ENCODE measurements around the gene AGT.
"Not testable (repeated sequence)": the region's sequence is repeated elsewhere in the genome, so short reads cannot be mapped to it uniquely, and the experiment has no call there.

AGT gene

GRCh38 chr1:230706887-230707731, 6.8 kb downstream of the AGT start:
- no peak for DNase-seq (ENCODE audit: low read depth)

- DNase-seq (ENCODE audit: low read depth) = no peak
Observed at GRCh38 chr1:230706020-230706699, 7.8 kb downstream of the AGT start.

GRCh38 chr1:230705289-230706019, 8.5 kb downstream of the AGT start:
- no peak for DNase-seq (ENCODE audit: low read depth)

GRCh38 chr1:230704830-230705229, 9.1 kb downstream of the AGT start:
- DNase-seq (ENCODE audit: low read depth) = no peak

- DNase-seq (ENCODE audit: low read depth) = no peak
Observed at GRCh38 chr1:230703679-230704385, 10.1 kb downstream of the AGT start.

- no peak for DNase-seq (ENCODE audit: low read depth)
Observed at GRCh38 chr1:230702934-230703678, 10.8 kb downstream of the AGT start.

GRCh38 chr1:230701895-230702768, 11.8 kb downstream of the AGT start:
- DNase-seq (ENCODE audit: low read depth) = no peak

DNA sequence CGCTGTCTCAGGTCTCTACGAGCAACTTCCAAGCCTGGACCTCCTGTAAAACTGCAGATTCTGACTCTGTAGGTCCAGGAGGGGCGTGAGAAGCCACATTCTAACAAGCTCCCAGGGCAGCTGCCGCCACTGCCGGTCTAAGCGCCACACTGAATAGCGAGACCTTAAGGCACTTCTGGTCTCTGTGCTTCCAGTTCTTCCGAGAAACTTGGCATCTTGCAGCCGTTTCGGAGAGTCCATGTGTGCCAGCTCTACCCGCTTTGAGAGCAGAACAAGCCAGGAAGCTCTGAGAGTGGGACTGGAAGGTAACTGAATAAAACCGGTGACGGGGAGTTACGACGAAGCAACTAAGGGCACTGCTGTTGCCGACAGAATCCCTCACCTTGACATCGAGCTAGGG, 12.5 kb downstream of the AGT start:
- DNase-seq (ENCODE audit: low read depth) = no peak

DNA sequence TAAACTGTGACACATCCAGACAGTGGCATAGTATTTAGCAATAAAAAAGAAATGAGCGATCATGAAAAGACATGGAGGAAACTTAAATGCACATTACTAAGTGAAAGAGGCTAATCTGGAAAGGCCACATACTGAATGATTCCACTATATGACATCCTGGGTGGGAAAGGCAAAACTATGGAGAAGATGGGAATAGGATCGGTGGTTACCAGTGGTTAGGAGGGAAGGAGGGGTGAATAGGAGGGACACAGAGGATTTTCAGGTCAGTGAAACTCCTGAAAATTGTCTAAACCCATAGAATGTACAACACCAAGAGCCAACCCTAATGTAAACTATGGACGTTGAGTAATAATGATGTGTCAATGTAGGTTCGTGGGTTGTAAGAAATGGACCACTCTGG, 13.8 kb downstream of the AGT start:
- DNase-seq (ENCODE audit: low read depth) = no peak

DNA sequence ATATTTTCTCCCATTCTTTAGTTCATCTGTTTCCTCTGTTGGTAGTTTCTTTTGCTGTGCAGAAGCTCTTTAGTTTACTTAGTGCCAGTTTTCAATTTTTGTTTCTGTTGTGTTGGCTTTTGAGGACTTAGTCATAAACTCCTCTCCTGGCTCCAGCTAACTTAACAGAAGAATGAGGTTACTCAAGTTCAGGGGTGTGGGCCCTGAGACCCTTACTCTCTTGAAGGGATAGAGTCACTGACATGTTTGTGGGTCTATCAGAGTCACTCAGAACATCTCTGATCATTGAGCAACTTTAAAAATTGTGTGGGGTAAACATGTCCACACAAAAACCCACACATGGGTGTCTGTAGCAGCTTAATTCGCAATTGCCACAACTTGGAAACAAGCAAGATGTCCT, 14.2 kb downstream of the AGT start:
- no peak for DNase-seq (ENCODE audit: low read depth)

- not testable (repeated sequence) for DNase-seq (ENCODE audit: low read depth)
Observed at GRCh38 chr1:230698964-230699363, 15.0 kb downstream of the AGT start.

GRCh38 chr1:230698130-230698529, 15.8 kb downstream of the AGT start:
- DNase-seq (ENCODE audit: low read depth) = no peak

DNA sequence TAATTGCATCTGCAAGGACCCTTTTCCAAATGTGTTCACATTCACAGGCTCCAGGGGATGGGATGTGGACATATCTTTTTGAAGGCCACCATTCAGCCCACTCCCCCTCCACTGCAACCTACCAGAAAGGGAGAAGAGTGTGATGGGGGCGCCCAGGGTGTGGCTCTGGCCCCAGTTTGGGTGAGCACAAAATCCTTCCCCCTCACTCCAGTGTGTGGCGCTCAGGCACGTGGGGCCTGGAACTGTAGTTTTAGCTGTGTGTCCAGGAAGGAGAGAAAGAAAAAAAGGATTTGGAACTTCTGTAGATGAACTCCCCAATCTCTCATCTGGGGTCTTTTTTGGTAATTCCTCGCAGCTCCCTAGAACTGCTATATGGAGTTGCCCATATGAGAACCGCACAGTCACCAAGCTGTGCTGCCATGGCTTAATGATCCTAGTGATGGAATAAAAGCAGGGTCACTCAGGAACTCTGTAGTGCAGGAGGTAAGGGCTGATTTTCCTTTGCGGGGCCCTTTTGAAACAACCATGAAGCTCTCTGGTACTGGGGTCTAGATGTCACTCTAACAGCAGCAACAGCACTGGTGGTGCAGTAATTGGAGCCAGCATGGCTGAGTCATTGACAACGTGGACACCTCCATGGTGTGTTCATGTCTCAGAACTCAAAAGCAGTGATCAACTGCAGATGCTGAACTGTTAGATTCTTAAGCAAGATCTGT, 17.0 kb downstream of the AGT start:
- DNase-seq (ENCODE audit: low read depth) = no peak

DNA sequence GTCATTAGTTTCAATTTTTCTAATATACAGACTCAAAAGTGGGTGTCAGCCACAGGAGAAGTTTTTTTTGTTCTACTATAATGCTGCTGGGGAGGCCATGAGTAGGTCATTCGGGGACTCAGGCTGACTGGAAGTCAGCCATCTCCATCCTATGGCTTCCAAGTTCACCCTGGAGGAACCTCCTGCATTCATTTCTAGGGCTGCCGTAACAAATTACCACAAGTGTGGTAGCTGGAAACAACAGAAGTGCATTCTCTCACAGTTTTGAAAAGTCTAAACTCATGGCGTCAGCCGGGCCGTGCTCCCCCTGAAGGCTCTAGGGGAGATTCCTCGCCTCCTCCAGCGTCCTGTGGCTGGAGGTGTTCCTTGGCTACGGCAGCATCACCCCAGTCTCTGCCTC, 17.7 kb downstream of the AGT start:
- no peak for DNase-seq (ENCODE audit: low read depth)

- DNase-seq (ENCODE audit: low read depth) = no peak
Observed at GRCh38 chr1:230694991-230695390, 18.9 kb downstream of the AGT start.

GRCh38 chr1:230694464-230694863, 19.5 kb downstream of the AGT start:
- DNase-seq (ENCODE audit: low read depth) = no peak

- no peak for DNase-seq (ENCODE audit: low read depth)
Observed at GRCh38 chr1:230693777-230694176, 20.1 kb downstream of the AGT start.

GRCh38 chr1:230693221-230693620, 20.7 kb downstream of the AGT start:
- DNase-seq (ENCODE audit: low read depth) = no peak

DNA sequence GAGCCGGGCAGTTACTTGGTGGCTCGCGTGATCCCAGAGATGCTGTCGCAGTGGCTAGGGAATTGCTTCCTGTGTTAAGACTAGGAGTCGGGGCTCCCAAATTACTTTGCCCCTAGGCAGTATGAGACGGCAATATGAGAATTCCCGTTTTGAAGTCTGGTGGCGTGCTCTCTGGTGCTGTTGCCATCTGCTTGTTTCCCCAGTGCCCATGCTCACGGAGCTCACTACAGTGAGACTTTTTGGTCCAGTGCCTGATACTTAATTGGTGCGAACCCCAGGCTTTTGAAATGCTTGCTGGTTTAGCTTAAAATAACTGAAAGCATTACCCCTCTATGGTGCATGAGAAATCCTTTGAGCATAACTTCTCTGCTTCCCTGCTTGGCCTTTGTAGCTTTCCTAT, 22.3 kb downstream of the AGT start:
- no peak for DNase-seq (ENCODE audit: low read depth)

GRCh38 chr1:230690101-230690500, 23.8 kb downstream of the AGT start:
- no peak for DNase-seq (ENCODE audit: low read depth)

Measured in T-helper 22 cell (primary cell).